ENCODE data around the gene PRDM2. TPM values are rescaled to one million over a fixed set of nuclear protein-coding genes. Genes with fewer than 3 reads are reported as not detected.

PRDM2 gene
- total RNA-seq, 1 donor from 2014 or later = 38.5 TPM

- DNase-seq (ENCODE audit: low spot score) = no peak
These were observed 90.5 kb downstream of the PRDM2 start for GRCh38 chr1:13790290-13791030.

- DNase-seq (ENCODE audit: low spot score) = no peak
These were observed 92.4 kb downstream of the PRDM2 start for GRCh38 chr1:13792419-13792818.

- DNase-seq (ENCODE audit: low spot score) = no peak
These were observed 93.2 kb downstream of the PRDM2 start for GRCh38 chr1:13793088-13793730.

DNA sequence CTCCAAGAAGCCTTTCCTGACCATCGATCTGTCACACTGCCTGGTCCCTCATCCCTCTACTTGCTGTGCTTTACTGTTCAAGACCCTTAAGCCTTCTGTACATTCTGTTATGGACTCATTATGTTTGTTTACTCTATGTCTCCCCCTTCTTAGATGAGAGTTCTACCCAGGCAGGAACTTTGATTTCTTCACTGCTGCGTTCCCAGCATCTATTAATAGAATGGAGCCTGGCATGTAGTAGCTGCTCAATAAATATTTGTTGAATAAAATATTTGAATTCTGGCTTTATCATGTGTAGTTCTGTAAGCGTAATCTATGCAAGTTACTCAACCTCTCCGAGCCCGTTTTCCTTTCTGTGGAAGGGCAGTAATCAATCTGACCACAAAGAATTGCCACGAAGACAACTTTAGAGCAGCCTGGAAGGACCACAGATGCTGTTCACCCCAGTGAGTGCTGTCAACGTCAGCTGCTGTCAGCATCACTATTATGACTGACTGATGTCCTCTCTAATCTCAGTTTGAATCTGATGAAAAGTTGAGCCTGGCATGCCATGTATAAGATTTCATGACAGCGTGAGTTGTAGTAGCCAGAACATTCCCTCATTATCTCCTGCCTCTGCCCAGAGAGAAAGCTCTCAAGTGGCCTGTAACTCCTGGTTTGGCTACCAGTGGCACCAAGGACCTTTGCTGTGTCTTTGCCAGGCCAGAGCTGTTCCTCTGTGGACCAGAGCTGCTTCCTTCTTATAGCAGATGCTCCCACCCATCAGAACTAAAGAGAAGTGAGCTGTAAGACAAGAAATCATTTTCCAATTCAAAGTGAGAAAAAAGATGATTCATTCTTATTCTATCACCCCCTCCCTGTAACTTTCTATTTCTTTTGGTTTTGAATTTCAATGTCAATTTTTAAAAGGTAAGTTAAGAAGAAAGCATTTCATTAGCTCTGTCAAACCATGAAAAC, 94.5 kb downstream of the PRDM2 start:
- no peak for DNase-seq (ENCODE audit: low spot score)

DNA sequence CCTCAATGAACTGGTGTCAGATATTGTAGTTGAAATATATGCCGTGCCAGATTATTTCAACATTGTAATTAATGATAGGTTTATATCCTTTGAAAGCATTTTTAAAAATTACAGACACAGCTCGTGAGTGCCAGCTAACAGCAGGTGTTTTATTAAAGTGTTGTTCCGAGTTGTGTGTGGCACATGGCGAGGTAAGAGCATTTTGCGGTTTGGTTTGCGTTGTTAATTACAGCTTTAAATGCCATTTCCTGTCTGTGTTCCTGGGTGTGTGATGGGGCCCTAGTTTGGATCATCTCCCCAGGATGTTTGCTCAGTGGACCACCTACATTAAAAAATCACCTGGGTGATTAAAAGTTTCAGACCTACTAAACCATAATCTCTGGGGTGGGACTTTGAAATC, 97.4 kb downstream of the PRDM2 start:
- DNase-seq (ENCODE audit: low spot score) = no peak

DNA sequence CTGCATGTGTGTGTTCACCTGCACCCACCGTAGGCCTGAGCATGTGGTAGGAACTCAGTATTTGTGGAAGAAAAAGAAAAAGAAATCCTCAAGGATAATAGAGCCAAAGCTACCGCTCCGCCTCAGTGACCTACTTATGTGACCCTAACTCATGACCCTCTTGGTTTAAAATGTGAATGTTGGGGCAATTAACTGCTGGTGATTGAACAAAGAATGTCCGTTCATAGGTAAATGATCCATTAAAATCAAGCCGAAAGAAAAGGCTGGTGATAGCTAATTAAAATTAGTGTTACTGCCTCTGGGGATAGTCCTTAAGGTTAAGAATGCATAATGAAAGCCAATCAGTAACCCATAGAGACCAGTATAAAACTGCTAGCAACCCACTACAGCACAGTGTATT, 98.1 kb downstream of the PRDM2 start:
- no peak for DNase-seq (ENCODE audit: low spot score)

GRCh38 chr1:13799502-13800283, 99.7 kb downstream of the PRDM2 start:
- DNase-seq (ENCODE audit: low spot score) = no peak

DNA sequence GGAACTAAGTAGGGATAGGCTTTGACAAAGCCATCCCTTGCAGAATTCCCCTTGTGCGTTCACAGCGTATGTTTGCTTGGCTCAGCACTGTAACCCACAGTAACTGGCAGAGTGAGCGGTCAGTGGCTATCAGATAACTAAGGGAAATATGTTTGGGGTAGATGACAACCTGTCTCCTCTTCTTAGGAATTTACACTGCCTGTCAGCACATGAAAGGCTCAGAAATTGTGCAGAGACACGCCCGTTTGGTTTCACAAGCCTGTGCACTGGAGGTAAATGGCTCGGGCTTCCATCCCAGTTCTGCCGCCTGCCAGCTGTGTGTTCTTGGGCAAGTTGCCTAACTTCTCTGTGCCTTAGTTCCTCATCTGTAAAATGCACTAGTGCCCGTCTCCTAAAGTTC, 101.2 kb downstream of the PRDM2 start:
- no peak for DNase-seq (ENCODE audit: low spot score)

- no peak for DNase-seq (ENCODE audit: low spot score)
These were observed 101.9 kb downstream of the PRDM2 start for GRCh38 chr1:13801655-13802486.

- DNase-seq (ENCODE audit: low spot score) = no peak
These were observed 103.0 kb downstream of the PRDM2 start for GRCh38 chr1:13802782-13803545.

DNA sequence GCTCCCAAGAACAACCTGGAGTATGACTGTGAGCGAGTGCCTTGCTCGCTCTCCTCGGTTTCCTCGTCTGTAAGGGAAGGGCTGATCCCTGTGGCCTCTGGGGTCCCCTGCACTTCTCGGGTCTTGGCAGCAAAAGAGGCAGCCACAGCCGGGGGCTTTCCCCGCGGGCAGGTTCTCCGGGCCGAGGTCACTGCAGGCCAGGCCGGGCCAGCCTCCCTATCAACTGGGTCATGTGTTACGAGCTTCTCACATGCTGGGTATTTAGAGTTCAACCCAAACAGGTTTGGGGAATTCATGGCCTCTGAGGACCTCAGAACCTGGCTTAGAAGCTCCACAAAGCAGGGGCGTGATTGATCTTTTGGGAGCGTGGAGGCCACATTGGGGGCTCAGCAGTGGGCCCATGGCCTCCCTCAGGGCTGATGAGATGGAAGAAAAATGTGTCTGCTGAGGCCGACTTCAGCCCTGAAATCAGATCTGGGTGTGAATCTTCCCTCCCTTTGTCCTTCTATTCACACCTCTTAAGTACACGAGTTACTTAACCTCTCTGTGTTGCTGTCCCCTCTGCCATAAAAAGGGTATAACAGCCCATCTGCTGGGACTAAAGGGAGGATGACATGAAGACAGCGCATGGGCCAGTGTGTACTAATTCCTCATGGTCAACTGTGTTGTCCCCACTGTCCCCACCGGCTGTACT, 103.7 kb downstream of the PRDM2 start:
- no peak for DNase-seq (ENCODE audit: low spot score)

GRCh38 chr1:13804240-13804633, 104.2 kb downstream of the PRDM2 start:
- no peak for DNase-seq (ENCODE audit: low spot score)

DNA sequence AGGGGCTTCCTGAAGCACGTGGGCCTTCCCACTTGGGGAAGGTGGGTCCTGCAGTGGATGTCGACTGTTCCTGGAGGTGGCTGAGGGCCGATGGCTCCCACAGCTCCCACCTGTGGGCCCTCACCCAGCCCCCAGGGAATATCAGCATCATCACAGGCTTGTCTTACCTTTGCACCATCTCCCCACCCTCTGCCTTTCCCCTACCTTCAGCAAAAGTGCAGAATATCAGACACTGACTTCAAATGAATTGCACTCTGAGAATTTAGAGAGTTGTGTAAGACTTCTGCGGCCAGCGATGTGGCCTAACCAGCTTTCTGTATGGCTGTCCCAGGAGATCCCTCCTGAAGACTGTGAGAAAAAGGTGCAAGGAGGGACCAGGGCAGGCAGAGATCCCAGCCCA, 105.4 kb downstream of the PRDM2 start:
- DNase-seq (ENCODE audit: low spot score) = no peak

DNA sequence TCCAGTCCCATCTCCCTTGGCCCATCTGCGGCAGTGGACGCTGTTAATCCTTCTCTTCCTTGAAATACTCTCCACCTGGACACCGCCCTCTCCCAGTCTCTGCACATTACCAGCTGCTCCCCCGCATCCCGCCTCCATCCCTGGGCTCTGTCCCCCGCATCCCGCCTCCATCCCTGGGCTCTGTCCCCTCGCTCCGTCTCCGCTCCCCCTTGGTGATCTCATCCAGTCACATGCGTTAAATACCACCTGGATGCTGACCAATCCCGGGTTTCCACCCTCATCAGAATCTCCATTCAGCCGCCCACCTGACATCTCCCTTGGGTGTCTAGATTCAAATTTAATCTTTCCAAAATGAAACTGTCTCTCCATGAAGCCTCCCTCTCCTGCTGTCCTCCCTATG, 106.1 kb downstream of the PRDM2 start:
- DNase-seq (ENCODE audit: low spot score) = no peak

DNA sequence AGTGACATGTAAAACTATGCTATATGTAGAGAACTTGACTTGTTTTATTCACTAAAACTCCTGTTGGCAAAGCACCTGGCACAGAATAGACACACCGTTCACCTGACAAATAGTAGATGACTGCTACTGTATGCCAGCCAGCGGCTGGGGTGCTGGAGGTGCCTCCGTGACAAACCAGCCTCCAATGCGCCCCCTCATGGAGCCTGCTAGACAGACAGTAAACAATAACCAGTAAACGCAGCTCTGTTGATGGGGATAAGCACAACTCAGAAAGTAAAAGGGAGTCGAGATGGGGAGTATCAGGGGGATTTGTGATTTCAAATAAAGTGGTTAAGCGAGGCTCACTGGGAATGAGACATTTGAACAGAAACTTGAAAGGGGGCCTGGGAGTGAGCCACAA, 107.2 kb downstream of the PRDM2 start:
- no peak for DNase-seq (ENCODE audit: low spot score)

DNA sequence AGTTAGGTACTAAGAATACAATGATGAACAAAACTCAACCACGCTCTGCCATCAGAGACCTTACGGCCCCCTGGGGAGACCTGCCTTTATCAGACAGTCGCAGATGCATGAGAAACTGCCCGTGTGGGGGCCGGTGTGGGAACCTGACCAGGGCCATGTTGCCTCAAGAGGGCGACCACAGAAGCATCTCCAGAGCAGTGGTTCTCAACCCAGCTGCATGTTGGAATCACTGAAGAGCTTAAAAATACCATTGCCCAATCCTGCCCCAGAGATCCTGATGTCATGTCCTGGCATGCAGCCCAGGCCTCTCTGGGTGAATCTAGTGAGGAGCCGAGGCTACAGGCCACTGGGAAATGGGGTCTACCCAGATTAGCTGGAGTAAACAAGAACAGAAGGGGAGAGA, 108.7 kb downstream of the PRDM2 start:
- DNase-seq (ENCODE audit: low spot score) = peak; percentile 30

DNA sequence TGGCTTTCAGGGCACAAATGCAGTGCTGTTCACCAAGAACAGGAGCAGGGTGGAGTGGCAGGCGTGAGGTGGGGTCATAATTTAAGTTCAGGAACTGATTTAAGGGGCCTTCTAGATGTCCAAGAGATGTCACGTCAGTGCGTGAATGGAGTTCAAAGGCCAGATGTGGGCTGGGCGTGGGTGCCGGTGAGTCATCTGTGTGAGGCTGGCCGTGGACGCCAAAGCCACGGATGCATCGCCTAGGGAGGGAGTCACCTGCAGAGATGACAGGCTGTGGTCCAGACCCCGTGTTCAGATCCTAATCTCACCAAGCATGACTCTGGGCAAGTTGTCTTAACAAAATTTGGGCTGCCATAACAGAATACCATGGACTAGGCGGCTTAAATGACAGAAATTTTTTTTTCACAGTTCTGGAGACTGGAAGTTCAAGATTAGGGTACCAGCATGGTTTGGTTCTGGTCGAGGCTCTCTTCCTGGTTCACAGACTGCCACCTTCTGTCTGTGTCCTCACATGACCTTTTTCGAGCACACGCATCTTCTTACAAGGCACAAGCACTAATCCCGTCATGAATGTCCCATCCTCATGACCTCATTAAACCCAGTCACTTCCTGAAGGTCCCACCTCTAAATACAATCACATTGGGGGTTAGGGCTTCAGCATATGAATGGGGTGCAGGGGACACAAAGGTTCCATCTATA, 109.6 kb downstream of the PRDM2 start:
- DNase-seq (ENCODE audit: low spot score) = no peak

Data from umbilical cord (tissue), 2 donors.